Ishikawa (cell line): ENCODE data around the gene MSLN.

ENCODE experiments used
- CEBPB ChIP-seq: IDR thresholded peaks from 2 replicates; pipeline ENCODE4 v1.6.1; 2012
- CREB1 ChIP-seq: IDR thresholded peaks from 2 replicates; pipeline ENCODE4 v1.6.1; 2012; ENCODE audit warnings: low read depth
- EGR1 ChIP-seq: IDR thresholded peaks from 2 replicates; pipeline ENCODE4 v1.6.1; 2012
- EP300 ChIP-seq: IDR thresholded peaks from 2 replicates; pipeline ENCODE4 v1.6.1; 2012; ENCODE audit warnings: borderline replicate concordance
- FOXM1 ChIP-seq: IDR thresholded peaks from 2 replicates; pipeline ENCODE4 v1.6.1; 2012; ENCODE audit warnings: low read depth, borderline replicate concordance
- RAD21 ChIP-seq: IDR thresholded peaks from 2 replicates; pipeline ENCODE4 v1.6.1; 2012; ENCODE audit warnings: low read depth
- REST ChIP-seq: IDR thresholded peaks from 2 replicates; pipeline ENCODE4 v1.6.1; 2012; ENCODE audit warnings: low read depth, mild to moderate bottlenecking
- TAF1 ChIP-seq: IDR thresholded peaks from 2 replicates; pipeline ENCODE4 v1.6.1; 2012; ENCODE audit warnings: low read depth, mild to moderate bottlenecking
- USF1 ChIP-seq: IDR thresholded peaks from 2 replicates; pipeline ENCODE4 v1.6.1; 2012
- YY1 ChIP-seq: IDR thresholded peaks from 2 replicates; pipeline ENCODE4 v1.6.1; 2012; ENCODE audit warnings: low read depth
- ZBTB7A ChIP-seq: IDR thresholded peaks from 2 replicates; pipeline ENCODE4 v1.6.1; 2012; ENCODE audit warnings: low read depth

GRCh38 chr16:802461-802860 lies 41.9 kb downstream of the MSLN start:
- TF ChIP-seq EGR1 (no peak), TAF1 (no peak), EP300 (no peak), REST (no peak; the same call in 1 of the 2 replicates), FOXM1 (no peak), RAD21 (no peak), ZBTB7A (no peak), CEBPB (no peak), CREB1 (no peak), USF1 (no peak), YY1 (no peak)
